Measurements from ENCODE around the gene PNO1. TPM values are rescaled to one million over a fixed set of nuclear protein-coding genes. Genes with fewer than 3 reads are reported as not detected.

The PNO1 gene
- total RNA-seq, 1 donor from 2014 or later, result 10.3 TPM

DNA sequence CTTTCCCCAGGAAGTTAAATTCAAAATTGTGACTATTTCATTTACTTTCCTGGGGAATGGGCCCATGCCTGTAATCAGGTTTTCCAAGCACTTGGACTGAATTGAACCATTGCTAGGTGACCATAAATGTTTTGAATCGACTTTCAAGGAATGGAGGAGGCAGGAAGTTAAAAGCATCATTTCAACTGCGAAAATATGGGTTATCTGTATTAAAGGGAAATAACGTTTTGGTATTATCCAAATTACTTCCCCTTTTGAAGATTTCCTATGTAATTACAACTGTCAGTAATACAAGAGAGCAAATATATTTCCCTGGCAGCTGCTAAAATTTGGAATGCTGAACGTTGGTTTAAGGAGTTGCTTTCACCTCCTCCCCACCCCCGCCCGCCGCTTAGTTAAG, 19.0 kb downstream of the PNO1 start:
- H3K27me3 Mint-ChIP-seq (ENCODE audit: unreplicated experiment), result no peaks in the 10 kb centered on the region
- H3K27ac Mint-ChIP-seq (ENCODE audit: unreplicated experiment), result no peak overlapping the region
- DNase-seq (ENCODE audit: extremely low spot score, unreplicated experiment), result no peak
- TF ChIP-seq, protein P1, sequence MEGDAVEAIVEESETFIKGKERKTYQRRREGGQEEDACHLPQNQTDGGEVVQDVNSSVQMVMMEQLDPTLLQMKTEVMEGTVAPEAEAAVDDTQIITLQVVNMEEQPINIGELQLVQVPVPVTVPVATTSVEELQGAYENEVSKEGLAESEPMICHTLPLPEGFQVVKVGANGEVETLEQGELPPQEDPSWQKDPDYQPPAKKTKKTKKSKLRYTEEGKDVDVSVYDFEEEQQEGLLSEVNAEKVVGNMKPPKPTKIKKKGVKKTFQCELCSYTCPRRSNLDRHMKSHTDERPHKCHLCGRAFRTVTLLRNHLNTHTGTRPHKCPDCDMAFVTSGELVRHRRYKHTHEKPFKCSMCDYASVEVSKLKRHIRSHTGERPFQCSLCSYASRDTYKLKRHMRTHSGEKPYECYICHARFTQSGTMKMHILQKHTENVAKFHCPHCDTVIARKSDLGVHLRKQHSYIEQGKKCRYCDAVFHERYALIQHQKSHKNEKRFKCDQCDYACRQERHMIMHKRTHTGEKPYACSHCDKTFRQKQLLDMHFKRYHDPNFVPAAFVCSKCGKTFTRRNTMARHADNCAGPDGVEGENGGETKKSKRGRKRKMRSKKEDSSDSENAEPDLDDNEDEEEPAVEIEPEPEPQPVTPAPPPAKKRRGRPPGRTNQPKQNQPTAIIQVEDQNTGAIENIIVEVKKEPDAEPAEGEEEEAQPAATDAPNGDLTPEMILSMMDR (IDR thresholded peaks at IDR 0.05), result no peak
- H3K9me3 Mint-ChIP-seq (ENCODE audit: unreplicated experiment), result no peaks in the 10 kb centered on the region
- H3K4me1 Mint-ChIP-seq (ENCODE audit: unreplicated experiment), result no peaks in the 10 kb centered on the region
- H3K4me3 Mint-ChIP-seq (ENCODE audit: unreplicated experiment), result no peak overlapping the region
- H3K36me3 Mint-ChIP-seq (ENCODE audit: unreplicated experiment), result peaks cover 24% of the 10 kb centered on the region

DNA sequence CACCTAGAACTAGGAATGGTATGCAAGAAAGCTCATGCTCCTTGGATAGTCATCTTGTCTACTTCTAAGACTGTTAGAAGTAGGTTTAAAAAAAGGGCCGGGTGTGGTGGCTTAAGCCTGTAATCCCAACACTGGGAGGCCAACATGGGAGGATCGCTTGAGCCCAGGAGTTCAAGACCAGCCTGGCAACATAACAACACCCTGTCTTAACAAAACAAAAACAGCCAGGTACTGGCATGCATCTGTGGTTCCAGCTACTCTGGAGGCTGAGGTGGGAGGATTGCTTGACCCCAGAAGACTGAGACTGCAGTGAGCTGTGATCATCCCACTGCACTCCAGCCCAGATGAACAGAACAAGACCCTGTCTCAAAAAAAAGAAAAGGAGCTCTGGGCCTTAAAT, 19.9 kb downstream of the PNO1 start:
- no peaks in the 10 kb centered on the region for H3K9me3 Mint-ChIP-seq (ENCODE audit: unreplicated experiment)
- H3K27ac Mint-ChIP-seq (ENCODE audit: unreplicated experiment), result no peak overlapping the region
- no peak overlapping the region for H3K4me3 Mint-ChIP-seq (ENCODE audit: unreplicated experiment)
- H3K27me3 Mint-ChIP-seq (ENCODE audit: unreplicated experiment), result no peaks in the 10 kb centered on the region
- TF ChIP-seq, protein P1 (IDR thresholded peaks at IDR 0.05), result no peak
- no peak for DNase-seq (ENCODE audit: extremely low spot score, unreplicated experiment)
- no peaks in the 10 kb centered on the region for H3K4me1 Mint-ChIP-seq (ENCODE audit: unreplicated experiment)
- H3K36me3 Mint-ChIP-seq (ENCODE audit: unreplicated experiment), result peaks cover 31% of the 10 kb centered on the region

- Mint-ChIP-seq H3K4me3 (ENCODE audit: unreplicated experiment) (no peak overlapping the region), H3K4me1 (ENCODE audit: unreplicated experiment) (no peaks in the 10 kb centered on the region), H3K36me3 (ENCODE audit: unreplicated experiment) (peaks cover 33% of the 10 kb centered on the region), H3K27me3 (ENCODE audit: unreplicated experiment) (no peaks in the 10 kb centered on the region), H3K27ac (ENCODE audit: unreplicated experiment) (no peak overlapping the region), H3K9me3 (ENCODE audit: unreplicated experiment) (no peaks in the 10 kb centered on the region)
- TF ChIP-seq, protein P1 (IDR thresholded peaks at IDR 0.05), result no peak
- no peak for DNase-seq (ENCODE audit: extremely low spot score, unreplicated experiment)
These were observed 20.7 kb downstream of the PNO1 start for GRCh38 chr2:68178432-68178831.

DNA sequence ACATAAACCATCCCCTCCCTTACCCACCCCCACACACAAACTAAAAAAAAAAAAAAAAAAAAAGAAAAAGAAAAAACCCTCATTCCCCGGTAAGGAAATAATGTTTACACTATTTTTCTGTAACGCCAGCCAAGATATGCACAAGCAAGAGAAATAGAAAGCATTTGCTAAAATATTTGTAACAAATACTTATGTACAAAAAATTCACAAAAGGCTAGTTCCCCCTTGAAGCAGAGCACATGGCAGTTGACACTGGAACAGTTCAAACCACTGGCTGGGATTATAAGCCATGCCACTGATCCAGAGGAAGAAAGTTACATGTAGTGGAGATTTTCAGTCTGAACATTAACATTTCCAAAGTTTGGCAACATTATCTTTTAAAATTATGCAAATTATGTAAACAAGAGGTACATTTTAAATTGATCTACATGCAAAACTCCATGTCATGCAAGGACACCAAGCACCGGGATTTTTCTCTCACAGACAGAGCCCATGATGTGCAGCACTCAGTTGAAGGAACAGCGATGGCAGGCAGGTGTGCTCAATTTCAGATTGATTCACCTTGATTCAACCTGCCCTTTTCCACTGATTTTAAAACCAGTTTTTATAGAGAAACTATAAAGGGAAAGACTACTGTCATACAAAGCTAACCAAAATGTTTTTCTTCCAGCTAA, 21.4 kb downstream of the PNO1 start:
- no peak for DNase-seq (ENCODE audit: extremely low spot score, unreplicated experiment)
- Mint-ChIP-seq H3K27ac (ENCODE audit: unreplicated experiment) (no peak overlapping the region), H3K36me3 (ENCODE audit: unreplicated experiment) (peaks cover 32% of the 10 kb centered on the region), H3K4me3 (ENCODE audit: unreplicated experiment) (no peak overlapping the region), H3K4me1 (ENCODE audit: unreplicated experiment) (no peaks in the 10 kb centered on the region), H3K9me3 (ENCODE audit: unreplicated experiment) (no peaks in the 10 kb centered on the region), H3K27me3 (ENCODE audit: unreplicated experiment) (no peaks in the 10 kb centered on the region)
- TF ChIP-seq, protein P1 (IDR thresholded peaks at IDR 0.05), result no peak

- Mint-ChIP-seq H3K27me3 (ENCODE audit: unreplicated experiment) (no peaks in the 10 kb centered on the region), H3K4me1 (ENCODE audit: unreplicated experiment) (no peaks in the 10 kb centered on the region), H3K36me3 (ENCODE audit: unreplicated experiment) (peaks cover 44% of the 10 kb centered on the region), H3K4me3 (ENCODE audit: unreplicated experiment) (no peak overlapping the region), H3K27ac (ENCODE audit: unreplicated experiment) (no peak overlapping the region), H3K9me3 (ENCODE audit: unreplicated experiment) (no peaks in the 10 kb centered on the region)
- TF ChIP-seq, protein P1 (IDR thresholded peaks at IDR 0.05), result no peak
- DNase-seq (ENCODE audit: extremely low spot score, unreplicated experiment), result no peak
These were observed 25.2 kb downstream of the PNO1 start for GRCh38 chr2:68182902-68183301.

Data from osteocyte (in vitro differentiated cells).